Neural progenitor cell (in vitro differentiated cells): Measurements from ENCODE around the gene MORC2. TPM values are rescaled to one million over a fixed set of nuclear protein-coding genes. Genes with fewer than 3 reads are reported as not detected.

ENCODE experiments used
- DNase-seq: peaks from one replicate; pipeline ENCODE4 v3.0.0-alpha.2; 2016; ENCODE audit warnings: low spot score
- H2AFZ ChIP-seq: fragments of 200-600 bp; sonication (generic); replicated peaks from 2 replicates; pipeline ENCODE4 v1.6.1; 2016; ENCODE audit warnings: antibody characterized with exemption
- H3F3A ChIP-seq: fragments of 200-600 bp; sonication (generic); 2 replicates; pipeline ENCODE4 v1.6.1; 2016; ENCODE audit warnings: antibody characterized with exemption, low read depth
- H3K27ac ChIP-seq: fragments of 200-600 bp; sonication (generic); 2 replicates; pipeline ENCODE4 v1.5.1; 2016; ENCODE audit warnings: mild to moderate bottlenecking
- H3K27me3 ChIP-seq: fragments of 200-600 bp; sonication (generic); 2 replicates; pipeline ENCODE4 v1.6.1; 2016; ENCODE audit warnings: mild to moderate bottlenecking, moderate library complexity
- H3K36me3 ChIP-seq: fragments of 200-600 bp; sonication (generic); 2 replicates; pipeline ENCODE4 v1.5.1; 2016
- H3K4me1 ChIP-seq: fragments of 200-600 bp; sonication (generic); 2 replicates; pipeline ENCODE4 v1.6.1; 2016; ENCODE audit warnings: mixed run types
- H3K4me2 ChIP-seq: fragments of 200-600 bp; sonication (generic); 2 replicates; pipeline ENCODE4 v1.6.1; 2016
- H3K4me3 ChIP-seq: fragments of 200-600 bp; sonication (generic); 2 replicates; pipeline ENCODE4 v1.5.1; 2016
- H3K79me2 ChIP-seq: fragments of 200-600 bp; sonication (generic); 2 replicates; pipeline ENCODE4 v1.6.1; 2016; ENCODE audit warnings: low read depth
- H3K9ac ChIP-seq: fragments of 200-600 bp; sonication (generic); 2 replicates; pipeline ENCODE4 v1.6.1; 2016
- H3K9me3 ChIP-seq: fragments of 200-600 bp; sonication (generic); 2 replicates; pipeline ENCODE4 v1.5.1; 2016; ENCODE audit warnings: low read depth
- H4K20me1 ChIP-seq: fragments of 200-600 bp; sonication (generic); 2 replicates; pipeline ENCODE4 v1.6.1; 2016; ENCODE audit warnings: low read depth
- H3K27ac Mint-ChIP-seq: 3 replicates; pipeline ENCODE4 v1.8.0; 2021; ENCODE audit warnings: mixed read lengths
- H3K27me3 Mint-ChIP-seq: 2 replicates; pipeline ENCODE4 v1.8.0; 2022; ENCODE audit warnings: low read depth, mild to moderate bottlenecking, inconsistent platforms, moderate library complexity, mixed read lengths; ENCODE audit not compliant: insufficient read depth
- H3K36me3 Mint-ChIP-seq: 3 replicates; pipeline ENCODE4 v1.8.0; 2021; ENCODE audit warnings: mixed read lengths
- H3K4me1 Mint-ChIP-seq: 3 replicates; pipeline ENCODE4 v1.8.0; 2021; ENCODE audit warnings: mixed read lengths
- H3K4me3 Mint-ChIP-seq: 3 replicates; pipeline ENCODE4 v1.8.0; 2021; ENCODE audit warnings: mild to moderate bottlenecking, moderate library complexity, mixed read lengths
- H3K9me3 Mint-ChIP-seq: 3 replicates; pipeline ENCODE4 v1.8.0; 2020; ENCODE audit warnings: mixed read lengths
- EZH2 ChIP-seq: fragments of 200-600 bp; sonication (generic); IDR thresholded peaks from 2 replicates; pipeline ENCODE4 v1.6.1; 2017; ENCODE audit warnings: antibody characterized with exemption, mild to moderate bottlenecking, moderate library complexity
- EZH2phosphoT487 ChIP-seq: fragments of 200-600 bp; sonication (generic); IDR thresholded peaks from 2 replicates; pipeline ENCODE4 v1.6.1; 2017; ENCODE audit warnings: antibody characterized with exemption
- total RNA-seq: library from RNA; depleted of rRNA; stranded (reverse); fragments of >200 nt; gene quantifications from 2 replicates; pipeline ENCODE4 v1.2.3, GENCODE V29; 2015; ENCODE audit warnings: low replicate concordance
- TF ChIP-seq, protein P1 (sequence below): fragments of 200-600 bp; sonication (generic); IDR thresholded peaks from 2 replicates; pipeline ENCODE4 v1.5.1; 2017; ENCODE audit warnings: antibody characterized with exemption, mild to moderate bottlenecking

MORC2 gene
- total RNA-seq, 1 donor from 2014 or later, result 29.8 TPM

DNA sequence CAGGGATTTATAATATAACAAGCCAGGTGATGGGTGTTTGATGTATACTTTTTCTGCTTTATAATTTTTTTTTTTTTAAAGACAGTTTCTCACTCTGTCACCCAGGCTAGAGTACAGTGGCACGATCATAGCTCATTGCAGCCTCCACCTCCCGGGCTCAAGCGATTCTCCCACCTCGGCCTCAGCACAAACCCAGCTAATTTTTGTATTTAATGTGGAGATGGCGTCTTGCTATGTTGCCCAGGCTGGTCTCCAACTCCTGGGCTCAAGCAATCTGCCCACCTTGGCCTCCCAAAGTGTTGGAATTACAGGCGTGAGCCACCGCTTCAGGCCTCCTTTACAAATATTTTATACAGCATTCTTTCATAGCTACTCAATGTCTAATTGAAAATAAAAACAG lies 48.6 kb downstream of the MORC2 start:
- peaks cover 2% of the 10 kb centered on the region for H3K9me3 Mint-ChIP-seq
- DNase-seq, result no peak
- no peak overlapping the region for H3K9ac ChIP-seq
- H3K9me3 ChIP-seq, result no peaks in the 10 kb centered on the region
- no peak overlapping the region for H2AFZ ChIP-seq
- no peaks in the 10 kb centered on the region for H3K27me3 Mint-ChIP-seq
- H3K4me2 ChIP-seq, result no peak overlapping the region
- no peaks in the 10 kb centered on the region for H3K36me3 ChIP-seq
- peaks cover 9% of the 10 kb centered on the region for H3F3A ChIP-seq
- H3K36me3 Mint-ChIP-seq, result peaks cover 3% of the 10 kb centered on the region
- no peak overlapping the region for H3K4me3 ChIP-seq
- TF ChIP-seq, protein P1, sequence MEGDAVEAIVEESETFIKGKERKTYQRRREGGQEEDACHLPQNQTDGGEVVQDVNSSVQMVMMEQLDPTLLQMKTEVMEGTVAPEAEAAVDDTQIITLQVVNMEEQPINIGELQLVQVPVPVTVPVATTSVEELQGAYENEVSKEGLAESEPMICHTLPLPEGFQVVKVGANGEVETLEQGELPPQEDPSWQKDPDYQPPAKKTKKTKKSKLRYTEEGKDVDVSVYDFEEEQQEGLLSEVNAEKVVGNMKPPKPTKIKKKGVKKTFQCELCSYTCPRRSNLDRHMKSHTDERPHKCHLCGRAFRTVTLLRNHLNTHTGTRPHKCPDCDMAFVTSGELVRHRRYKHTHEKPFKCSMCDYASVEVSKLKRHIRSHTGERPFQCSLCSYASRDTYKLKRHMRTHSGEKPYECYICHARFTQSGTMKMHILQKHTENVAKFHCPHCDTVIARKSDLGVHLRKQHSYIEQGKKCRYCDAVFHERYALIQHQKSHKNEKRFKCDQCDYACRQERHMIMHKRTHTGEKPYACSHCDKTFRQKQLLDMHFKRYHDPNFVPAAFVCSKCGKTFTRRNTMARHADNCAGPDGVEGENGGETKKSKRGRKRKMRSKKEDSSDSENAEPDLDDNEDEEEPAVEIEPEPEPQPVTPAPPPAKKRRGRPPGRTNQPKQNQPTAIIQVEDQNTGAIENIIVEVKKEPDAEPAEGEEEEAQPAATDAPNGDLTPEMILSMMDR, result no peak
- TF ChIP-seq EZH2 (no peak), EZH2phosphoT487 (no peak)
- no peaks in the 10 kb centered on the region for H4K20me1 ChIP-seq
- no peak overlapping the region for H3K4me3 Mint-ChIP-seq
- peaks cover 4% of the 10 kb centered on the region for H3K4me1 ChIP-seq
- H3K27ac Mint-ChIP-seq, result no peak overlapping the region
- H3K4me1 Mint-ChIP-seq, result no peaks in the 10 kb centered on the region
- H3K27me3 ChIP-seq, result no peaks in the 10 kb centered on the region
- H3K79me2 ChIP-seq, result no peaks in the 10 kb centered on the region
- H3K27ac ChIP-seq, result no peak overlapping the region

DNA sequence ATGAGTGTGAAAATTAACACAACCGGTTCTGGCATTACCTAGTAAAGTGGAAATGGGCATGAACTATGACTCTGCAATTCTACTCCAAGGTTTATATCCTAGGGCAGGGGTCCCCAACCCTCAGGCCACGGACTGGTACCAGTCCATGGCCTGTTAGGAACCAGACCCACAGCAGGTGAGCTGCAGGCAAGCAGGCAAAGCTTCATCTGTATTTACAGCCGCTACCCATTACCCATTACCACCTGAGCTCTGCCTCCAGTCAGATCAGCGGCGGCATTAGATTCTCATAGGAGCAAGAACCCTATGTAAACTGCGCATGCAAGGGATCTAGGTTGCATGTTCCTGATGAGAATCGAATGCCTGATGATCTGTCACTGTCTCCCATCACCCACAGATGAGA lies 49.8 kb downstream of the MORC2 start:
- no peak overlapping the region for H3K4me2 ChIP-seq
- no peaks in the 10 kb centered on the region for H3K36me3 ChIP-seq
- H3K9me3 ChIP-seq, result no peaks in the 10 kb centered on the region
- no peak for DNase-seq
- Mint-ChIP-seq H3K27ac (no peak overlapping the region), H3K9me3 (peaks cover 2% of the 10 kb centered on the region), H3K27me3 (no peaks in the 10 kb centered on the region), H3K4me3 (no peak overlapping the region), H3K36me3 (no peaks in the 10 kb centered on the region), H3K4me1 (no peaks in the 10 kb centered on the region)
- H3K4me1 ChIP-seq, result peaks cover 4% of the 10 kb centered on the region
- no peaks in the 10 kb centered on the region for H3K79me2 ChIP-seq
- H4K20me1 ChIP-seq, result no peaks in the 10 kb centered on the region
- no peak overlapping the region for H3K9ac ChIP-seq
- TF ChIP-seq EZH2phosphoT487, result no peak
- no peak for TF ChIP-seq EZH2
- TF ChIP-seq, protein P1, result no peak
- H3F3A ChIP-seq, result peaks cover 9% of the 10 kb centered on the region
- no peak overlapping the region for H3K27ac ChIP-seq
- no peaks in the 10 kb centered on the region for H3K27me3 ChIP-seq
- H2AFZ ChIP-seq, result no peak overlapping the region
- no peak overlapping the region for H3K4me3 ChIP-seq

DNA sequence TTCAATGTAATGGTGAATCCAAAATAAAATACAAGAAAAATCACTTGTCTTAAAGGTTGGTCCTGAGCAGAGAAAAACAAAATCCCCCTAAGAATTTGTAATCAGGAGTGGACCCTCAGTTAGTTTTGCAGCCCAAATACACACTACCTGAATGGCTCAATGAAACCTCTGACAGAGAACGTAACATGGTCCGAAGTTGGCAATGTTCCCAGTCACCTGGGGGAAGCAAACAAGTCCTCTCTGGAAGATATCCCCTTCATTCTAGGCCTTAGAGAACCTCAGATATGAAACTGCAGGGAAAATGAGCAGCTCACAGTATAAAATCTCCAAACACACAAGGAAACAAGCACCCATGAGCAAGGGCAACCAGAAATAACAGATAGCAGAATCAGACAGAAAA lies 58.2 kb downstream of the MORC2 start:
- Mint-ChIP-seq H3K27me3 (peaks cover 6% of the 10 kb centered on the region), H3K27ac (no peak overlapping the region), H3K4me3 (no peak overlapping the region), H3K4me1 (no peaks in the 10 kb centered on the region), H3K36me3 (no peaks in the 10 kb centered on the region), H3K9me3 (no peaks in the 10 kb centered on the region)
- H3K79me2 ChIP-seq, result no peaks in the 10 kb centered on the region
- H3K9ac ChIP-seq, result no peak overlapping the region
- H2AFZ ChIP-seq, result no peak overlapping the region
- no peak for TF ChIP-seq EZH2phosphoT487
- no peak for TF ChIP-seq EZH2
- TF ChIP-seq, protein P1, result no peak
- peaks cover 7% of the 10 kb centered on the region for H3K9me3 ChIP-seq
- no peak for DNase-seq
- no peaks in the 10 kb centered on the region for H3K27me3 ChIP-seq
- H3K4me2 ChIP-seq, result no peak overlapping the region
- no peaks in the 10 kb centered on the region for H4K20me1 ChIP-seq
- no peak overlapping the region for H3K4me3 ChIP-seq
- H3F3A ChIP-seq, result no peaks in the 10 kb centered on the region
- no peaks in the 10 kb centered on the region for H3K4me1 ChIP-seq
- H3K27ac ChIP-seq, result no peak overlapping the region
- no peaks in the 10 kb centered on the region for H3K36me3 ChIP-seq

DNA sequence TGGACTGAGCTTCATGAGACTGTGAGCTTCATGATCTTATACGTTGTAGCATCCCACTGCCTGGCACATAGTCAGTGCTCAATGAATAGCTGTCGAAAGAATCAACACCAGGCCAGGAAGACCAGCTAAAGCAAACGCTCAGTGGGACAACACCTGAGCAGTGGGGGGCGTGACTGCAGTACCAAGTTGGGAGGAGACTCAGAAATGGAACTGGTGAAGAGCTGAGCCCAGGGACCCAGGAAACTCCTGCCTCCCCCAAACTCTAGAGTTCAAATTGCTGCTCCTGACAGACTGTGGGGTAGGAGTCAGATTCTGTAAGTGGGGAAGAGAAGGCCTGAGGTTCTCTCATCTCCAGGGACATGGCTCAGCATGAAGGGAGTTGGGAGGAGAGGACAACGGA lies 59.3 kb downstream of the MORC2 start:
- no peak for DNase-seq
- TF ChIP-seq EZH2phosphoT487 (no peak), EZH2 (no peak)
- TF ChIP-seq, protein P1, result no peak
- no peak overlapping the region for H2AFZ ChIP-seq
- H3K27ac ChIP-seq, result no peak overlapping the region
- H3K4me1 Mint-ChIP-seq, result no peaks in the 10 kb centered on the region
- no peaks in the 10 kb centered on the region for H3K36me3 ChIP-seq
- H4K20me1 ChIP-seq, result no peaks in the 10 kb centered on the region
- H3K4me3 ChIP-seq, result no peak overlapping the region
- H3K4me1 ChIP-seq, result no peaks in the 10 kb centered on the region
- peaks cover 7% of the 10 kb centered on the region for H3K9me3 ChIP-seq
- no peaks in the 10 kb centered on the region for H3F3A ChIP-seq
- H3K27me3 ChIP-seq, result no peaks in the 10 kb centered on the region
- H3K27me3 Mint-ChIP-seq, result peaks cover 6% of the 10 kb centered on the region
- H3K4me3 Mint-ChIP-seq, result no peak overlapping the region
- no peak overlapping the region for H3K27ac Mint-ChIP-seq
- no peaks in the 10 kb centered on the region for H3K36me3 Mint-ChIP-seq
- H3K79me2 ChIP-seq, result no peaks in the 10 kb centered on the region
- no peak overlapping the region for H3K4me2 ChIP-seq
- H3K9me3 Mint-ChIP-seq, result no peaks in the 10 kb centered on the region
- no peak overlapping the region for H3K9ac ChIP-seq
